AML-193 (cell line): ENCODE data around the gene LRP1B.
"Not testable (repeated sequence)": the region's sequence is repeated elsewhere in the genome, so short reads cannot be mapped to it uniquely, and the experiment has no call there.

ENCODE experiments used
- DNase-seq, 2 experiments: peaks; one replicate each; lab custom pipeline; 2025; lab: John Stamatoyannopoulos, UW

Gene LRP1B

DNA sequence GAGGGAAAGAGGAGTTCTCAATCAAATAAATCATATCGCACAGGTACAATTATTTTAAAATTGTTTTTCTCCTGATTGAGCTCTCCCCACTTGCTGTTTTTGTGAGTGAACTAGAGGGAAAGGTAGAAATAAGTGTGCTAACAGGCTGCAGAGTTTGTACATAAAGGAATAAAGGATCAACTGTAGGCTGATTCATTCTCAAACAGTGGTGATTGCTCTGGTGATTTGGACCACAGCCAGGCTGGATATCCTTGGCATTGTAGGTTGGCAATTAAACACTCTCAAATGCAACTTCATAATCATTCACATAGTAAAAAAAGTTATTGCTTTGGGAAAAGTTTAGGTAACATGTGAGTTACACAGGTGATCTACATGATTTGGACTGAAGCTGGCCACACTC, 29.8 kb downstream of the LRP1B start:
- DNase-seq, result no peak

GRCh38 chr2:142100139-142100873, 30.5 kb downstream of the LRP1B start:
- DNase-seq, result no peak

DNA sequence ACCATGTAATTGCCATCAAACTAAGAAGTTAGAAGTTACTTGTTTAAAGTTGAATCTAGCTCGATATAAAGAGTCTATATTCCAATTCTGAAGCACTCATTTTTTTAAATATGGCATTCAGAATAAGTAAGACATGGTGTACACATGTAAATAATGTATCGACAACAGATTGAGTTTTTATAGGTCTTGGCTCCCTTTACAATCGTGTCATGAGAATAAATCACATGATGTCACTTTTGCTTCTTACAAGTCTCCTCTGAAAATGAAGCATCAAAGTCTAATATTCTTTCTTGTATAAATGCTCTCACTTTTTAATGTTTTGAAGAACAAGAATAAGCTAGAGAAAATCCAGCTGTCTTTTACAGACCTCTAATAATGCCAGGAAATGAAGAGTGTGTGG, 33.1 kb downstream of the LRP1B start:
- no peak for DNase-seq

GRCh38 chr2:142095647-142096046, 35.2 kb downstream of the LRP1B start:
- DNase-seq, result no peak

DNA sequence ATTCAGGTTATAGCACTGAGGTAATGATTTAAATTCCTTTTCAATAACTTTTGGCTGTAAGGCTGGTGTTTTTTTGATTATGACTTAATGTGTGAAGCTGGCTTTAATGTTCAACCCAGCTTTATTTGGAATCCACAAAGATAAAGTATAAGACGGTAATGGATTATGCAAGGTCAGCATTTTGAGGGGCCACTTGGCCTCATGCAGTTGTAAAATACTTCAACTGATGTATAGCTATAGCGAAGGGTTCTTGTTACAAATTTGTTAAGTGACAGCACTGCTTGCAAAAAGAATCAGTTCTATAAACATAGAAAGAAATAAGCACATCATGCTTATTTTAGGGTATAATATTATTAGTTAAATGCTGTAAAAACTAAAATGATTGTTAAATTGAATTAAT, 36.6 kb downstream of the LRP1B start:
- DNase-seq, result no peak

- no peak for DNase-seq
Measured at GRCh38 chr2:142088058-142088568, 42.7 kb downstream of the LRP1B start.

DNA sequence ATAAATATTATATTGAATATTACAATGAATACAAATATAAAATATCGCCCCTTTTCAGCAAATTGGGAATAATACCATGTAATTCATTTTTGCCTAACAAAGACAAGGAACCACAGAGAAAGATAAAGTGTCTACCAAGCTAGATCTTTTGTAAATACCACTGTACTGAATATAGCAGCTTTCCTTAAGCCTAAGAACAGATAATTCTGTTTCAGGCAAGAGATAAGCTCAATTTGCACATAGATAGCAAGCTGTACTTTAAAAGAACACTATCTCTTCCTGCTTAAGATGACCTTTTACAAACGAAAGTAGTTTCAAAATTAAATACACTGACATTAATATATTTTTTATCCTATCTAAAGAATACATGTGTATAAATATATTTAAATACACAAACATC, 43.2 kb downstream of the LRP1B start:
- not testable (repeated sequence) for DNase-seq

DNA sequence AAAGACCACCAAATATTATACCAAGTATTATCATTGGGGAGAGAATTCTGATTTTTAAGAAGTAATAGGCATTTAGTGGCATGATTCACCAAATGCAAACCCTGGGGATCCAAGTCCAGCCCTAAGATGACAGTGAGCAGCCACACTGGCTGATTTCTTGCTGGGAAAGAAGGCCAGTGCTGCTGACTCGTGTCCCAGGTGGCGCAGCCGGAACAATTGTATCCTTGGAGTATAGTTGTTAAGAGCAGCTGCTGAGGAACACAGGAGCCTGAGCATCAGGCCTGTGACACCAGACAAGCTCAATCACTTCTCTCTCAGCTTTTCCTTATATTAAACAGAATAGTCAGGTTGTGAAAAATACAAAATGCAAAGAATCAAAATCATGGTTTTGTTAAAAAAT, 48.4 kb downstream of the LRP1B start:
- no peak for DNase-seq

DNA sequence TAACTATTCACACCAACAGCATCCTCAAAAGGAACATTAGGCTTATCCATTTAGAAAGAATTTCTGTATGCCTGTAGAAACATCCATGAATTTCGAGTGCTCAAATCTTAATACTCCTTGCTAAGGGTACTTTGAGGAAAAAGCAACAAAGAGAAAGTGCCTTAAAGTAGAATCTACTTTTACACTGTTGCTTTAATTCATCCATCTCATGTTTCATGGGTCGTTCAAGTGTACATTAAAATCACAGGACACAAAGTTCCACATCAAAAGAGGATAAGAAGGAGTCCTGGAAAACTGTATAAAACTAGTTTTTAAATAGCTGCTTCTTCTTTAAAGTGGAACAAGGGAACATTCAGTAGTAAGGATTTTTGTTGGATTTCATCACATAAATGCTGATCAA, 54.5 kb downstream of the LRP1B start:
- no peak for DNase-seq

DNA sequence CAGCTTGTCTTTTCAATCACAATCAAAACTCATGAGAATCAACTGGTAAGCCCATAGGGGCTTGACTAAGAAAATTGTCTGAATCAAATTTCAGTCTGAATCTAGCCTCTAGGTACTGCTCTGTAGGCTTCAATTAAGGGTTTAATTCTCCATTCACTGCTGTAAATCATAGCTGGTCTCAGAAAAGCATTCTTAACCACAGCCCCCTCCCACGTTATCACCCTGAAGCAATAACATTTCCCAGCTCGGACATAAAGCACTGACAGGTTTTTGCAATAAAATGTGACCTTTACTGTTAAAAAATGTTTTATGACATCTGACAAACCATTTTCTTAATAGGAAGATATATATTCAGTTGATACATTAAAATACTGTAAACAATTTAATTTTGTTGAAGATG, 55.0 kb downstream of the LRP1B start:
- DNase-seq, result no peak

- no peak for DNase-seq
Measured at GRCh38 chr2:142069251-142069888, 61.4 kb downstream of the LRP1B start.

GRCh38 chr2:142065700-142066099, 65.1 kb downstream of the LRP1B start:
- DNase-seq, result no peak

DNA sequence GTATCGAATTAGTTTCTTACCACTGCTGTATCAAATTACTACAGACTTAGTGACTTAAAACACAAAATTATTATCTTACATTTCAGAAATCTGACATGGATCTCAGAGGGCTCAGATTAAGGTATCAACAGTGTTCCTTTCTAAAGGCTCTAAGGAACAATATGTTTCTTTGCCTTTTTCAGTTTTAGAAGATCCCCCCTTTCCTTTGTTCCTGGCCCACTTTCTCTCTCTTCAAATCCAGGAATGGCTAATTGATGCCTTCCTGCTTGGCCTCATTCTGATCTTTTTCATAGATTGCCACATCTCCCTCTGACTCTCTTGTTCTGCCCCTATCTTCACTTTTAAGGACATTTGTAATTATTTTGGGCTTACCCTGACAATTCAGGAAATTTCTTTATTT, 65.7 kb downstream of the LRP1B start:
- no peak for DNase-seq

- no peak for DNase-seq
Measured at GRCh38 chr2:142061733-142062132, 69.1 kb downstream of the LRP1B start.

DNA sequence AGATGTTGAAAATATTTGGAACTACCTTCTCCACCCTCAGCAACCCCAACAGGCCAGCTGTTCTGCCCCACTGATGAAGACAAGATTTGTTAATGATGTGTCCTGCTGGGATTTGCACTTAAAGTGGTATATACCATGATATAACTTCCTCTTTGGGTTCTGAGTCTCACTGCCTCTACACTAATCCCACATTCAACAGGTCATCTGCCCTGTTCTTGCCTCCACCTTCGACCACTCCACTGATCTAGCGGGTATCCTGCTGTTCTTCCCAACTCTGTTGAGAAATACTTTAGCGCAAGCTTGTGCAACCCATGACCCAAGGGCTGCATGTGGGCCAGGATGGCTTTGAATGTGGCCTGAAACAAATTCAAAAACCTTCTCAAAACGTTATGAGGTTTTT, 72.7 kb downstream of the LRP1B start:
- no peak for DNase-seq

DNA sequence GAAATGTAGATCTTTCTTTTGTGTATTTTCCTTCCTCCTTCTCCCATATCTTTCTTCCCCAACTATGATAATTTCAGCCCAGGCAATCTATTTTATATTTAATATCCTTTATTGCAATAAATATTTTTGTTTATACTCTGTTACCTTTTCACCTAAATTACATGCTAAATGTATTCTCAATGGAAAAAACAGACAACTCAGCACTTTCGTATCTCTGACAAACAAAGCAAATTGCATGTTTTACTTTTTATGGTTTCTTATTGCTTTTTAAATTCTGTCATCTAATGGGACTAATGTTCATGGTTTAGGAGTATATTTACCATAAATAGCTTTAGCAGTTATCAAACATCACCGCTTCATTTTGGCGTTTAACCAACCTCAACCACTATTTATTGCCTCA, 74.0 kb downstream of the LRP1B start:
- DNase-seq, result no peak

GRCh38 chr2:142052220-142052863, 78.5 kb downstream of the LRP1B start:
- DNase-seq, result no peak

- no peak for DNase-seq
Measured at GRCh38 chr2:142048581-142048980, 82.2 kb downstream of the LRP1B start.

DNA sequence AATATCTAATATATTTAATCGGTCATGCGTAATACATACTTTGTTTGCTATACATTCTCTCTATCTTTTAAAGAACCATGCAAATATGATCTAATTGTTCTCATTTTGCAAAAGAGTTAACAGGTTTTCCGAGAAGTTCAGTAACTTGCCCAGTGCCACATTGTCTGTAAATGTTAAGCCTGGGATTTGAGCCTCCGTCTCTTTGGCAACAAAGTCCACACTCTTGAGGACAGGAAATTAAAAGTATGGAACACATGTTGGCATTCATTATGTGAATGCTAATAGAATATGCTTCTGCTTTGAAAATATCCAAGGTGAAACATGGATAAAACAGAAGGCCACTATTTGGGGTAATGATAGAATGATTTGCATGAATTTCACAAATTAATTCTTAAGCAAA, 85.2 kb downstream of the LRP1B start:
- no peak for DNase-seq

DNA sequence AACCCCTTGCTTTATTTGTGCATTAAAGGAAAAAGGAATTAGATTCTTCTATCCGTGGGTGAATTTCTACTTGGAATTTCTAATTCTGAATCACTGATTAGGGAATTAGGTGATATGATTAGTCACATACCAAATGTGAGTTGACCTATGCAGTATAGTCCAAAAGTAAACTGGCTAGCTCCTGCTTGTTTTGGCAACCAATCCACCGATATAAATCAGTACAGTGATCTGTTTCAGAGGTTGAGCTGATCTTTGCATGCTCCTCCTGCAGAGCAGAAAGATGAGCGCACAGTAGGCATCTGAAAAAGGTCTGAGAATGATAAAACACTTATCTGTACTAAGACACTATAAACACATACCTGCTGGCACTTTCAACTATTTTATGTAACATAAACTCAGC, 86.6 kb downstream of the LRP1B start:
- DNase-seq, result no peak

DNA sequence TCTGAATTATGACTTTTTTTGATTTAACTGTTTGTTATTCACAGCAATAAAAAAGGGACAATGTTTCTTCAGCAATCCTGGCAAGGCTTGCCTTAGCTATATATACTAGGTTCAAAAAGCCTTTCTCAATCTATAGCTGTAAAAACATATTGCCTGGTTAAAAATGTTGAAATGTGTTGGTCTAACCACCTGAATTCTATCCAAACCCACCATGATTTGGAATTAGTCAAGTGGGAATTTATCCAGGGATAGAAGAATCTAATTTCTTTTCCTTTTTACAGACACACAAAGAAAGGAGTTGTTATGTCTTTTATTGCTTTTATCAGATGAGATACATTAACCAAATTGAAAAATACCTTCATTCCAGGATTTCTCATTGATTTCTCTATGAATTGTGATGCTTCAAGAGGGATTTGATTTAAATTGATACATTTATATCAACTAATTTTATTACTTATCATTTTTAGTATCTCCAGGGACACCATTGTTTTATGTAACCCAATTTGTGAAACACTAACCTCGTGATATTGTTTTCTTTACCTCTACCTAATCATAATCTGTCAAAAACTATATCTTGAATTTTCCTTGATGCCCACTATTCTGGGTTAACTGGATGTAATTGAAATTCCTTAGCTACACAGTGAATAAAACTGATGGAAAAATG, 88.1 kb downstream of the LRP1B start:
- DNase-seq, result no peak

- DNase-seq, result no peak
Measured at GRCh38 chr2:142041996-142042395, 88.8 kb downstream of the LRP1B start.

GRCh38 chr2:142041105-142041504, 89.7 kb downstream of the LRP1B start:
- DNase-seq, result no peak
